H1 (cell line): Measurements from ENCODE around the gene PDXDC1. TPM values are rescaled to one million over a fixed set of nuclear protein-coding genes. Genes with fewer than 3 reads are reported as not detected.
"Not testable (repeated sequence)": the region's sequence is repeated elsewhere in the genome, so short reads cannot be mapped to it uniquely, and the experiment has no call there.

Experiments used
- CTCF ChIA-PET: fragments of 300-600 bp; sonication (Branson Sonifier 250); formaldehyde crosslinking; loops from one replicate; lab custom pipeline; 2021; ENCODE audit not compliant: partially characterized antibody; lab: Charles Lee
- POLR2A ChIA-PET: fragments of 300-600 bp; sonication (Branson Sonifier 250); formaldehyde crosslinking; loops from one replicate; lab custom pipeline; 2021; ENCODE audit warnings: inconsistent platforms; ENCODE audit not compliant: partially characterized antibody; lab: Charles Lee
- DNase-seq, 2 experiments: peaks; one replicate each; pipeline versions ENCODE4 v3.0.0 to v3.0.0-alpha.2; 2010 to 2022; ENCODE audit warnings: low spot score in 2 of 2, low read depth in 1 of 2, mixed read lengths in 1 of 2
- FAIRE-seq: peaks from 2 replicates; lab custom pipeline; 2011; peaks lifted over from hg19 to GRCh38; lab: Jason Lieb, UNC
- H2AFZ ChIP-seq: 2 replicates; pipeline ENCODE4 v1.8.1; 2012; ENCODE audit warnings: low read length, inconsistent platforms
- H2AK5ac ChIP-seq: 2 replicates; pipeline ENCODE4 v1.6.1; 2013; ENCODE audit warnings: low read depth, low read length
- H2BK120ac ChIP-seq: replicated peaks from 2 replicates; pipeline ENCODE3; 2013; ENCODE audit warnings: low read depth, low read length, inconsistent platforms
- H2BK12ac ChIP-seq: 2 replicates; pipeline ENCODE4 v1.6.1; 2013; ENCODE audit warnings: low read depth, low read length
- H2BK15ac ChIP-seq: 2 replicates; pipeline ENCODE4 v1.6.1; 2013; ENCODE audit warnings: low read length
- H2BK20ac ChIP-seq: 2 replicates; pipeline ENCODE4 v1.6.1; 2013; ENCODE audit warnings: low read length
- H2BK5ac ChIP-seq: 2 replicates; pipeline ENCODE4 v1.6.1; 2013; ENCODE audit warnings: low read depth, low read length
- H3K14ac ChIP-seq: 2 replicates; pipeline ENCODE4 v1.6.1; 2013; ENCODE audit warnings: inconsistent platforms; ENCODE audit not compliant: insufficient read length
- H3K18ac ChIP-seq: 2 replicates; pipeline ENCODE4 v1.6.1; 2013; ENCODE audit warnings: low read length; ENCODE audit errors: extremely low read depth
- H3K23ac ChIP-seq: 2 replicates; pipeline ENCODE4 v1.6.1; 2013; ENCODE audit warnings: inconsistent platforms; ENCODE audit not compliant: insufficient read length
- H3K23me2 ChIP-seq: 2 replicates; pipeline ENCODE4 v1.6.1; 2013; ENCODE audit warnings: low read depth, low read length
- H3K27ac ChIP-seq: 2 replicates; pipeline ENCODE4 v1.6.1; 2011; ENCODE audit warnings: low read depth, low read length, inconsistent platforms
- H3K27me3 ChIP-seq, 4 experiments: replicated peaks in 1 of 4; 1 replicate in 1 of 4; 2 replicates in 3 of 4; pipeline versions ENCODE4 v1.6.1 to v1.8.1; 2011 to 2013; ENCODE audit warnings: low read length in 3 of 4, mild to moderate bottlenecking in 3 of 4, inconsistent platforms in 2 of 4, mixed read lengths in 2 of 4, moderate library complexity in 1 of 4; ENCODE audit not compliant: control insufficient read depth in 3 of 4, insufficient read depth in 3 of 4; ENCODE audit errors: extremely low read depth in 1 of 4
- H3K36me3 ChIP-seq, 4 experiments: 2 replicates each; pipeline versions ENCODE4 v1.6.1 to v1.8.1; 2011 to 2013; ENCODE audit warnings: mild to moderate bottlenecking in 4 of 4, low read length in 3 of 4, moderate library complexity in 2 of 4, control low read depth in 1 of 4, inconsistent platforms in 1 of 4; ENCODE audit not compliant: insufficient read depth in 4 of 4, control insufficient read depth in 2 of 4
- H3K4ac ChIP-seq: replicated peaks from 2 replicates; pipeline ENCODE3; 2013; ENCODE audit warnings: low read length, low read depth, mixed read lengths, inconsistent platforms; ENCODE audit not compliant: insufficient read length
- H3K4me1 ChIP-seq, 4 experiments: replicated peaks in 1 of 4; 1 replicate in 1 of 4; 2 replicates in 3 of 4; pipeline versions ENCODE4 v1.6.1 to v1.8.1; 2011 to 2013; ENCODE audit warnings: low read length in 3 of 4, inconsistent platforms in 2 of 4, mixed read lengths in 1 of 4; ENCODE audit not compliant: insufficient read depth in 4 of 4, control insufficient read depth in 3 of 4
- H3K4me2 ChIP-seq, 2 experiments: 2 replicates each; pipeline versions ENCODE4 v1.6.1 to v1.8.1; 2011 to 2013; ENCODE audit warnings: low read depth in 2 of 2, low read length in 2 of 2, control low read depth in 1 of 2, inconsistent platforms in 1 of 2, mild to moderate bottlenecking in 1 of 2; ENCODE audit not compliant: insufficient read depth in 1 of 2
- H3K4me3 ChIP-seq, 4 experiments: fragments of 200-600, 300-600 bp in 1 of 4; sonication (generic), shearing (Covaris generic), sonication (Bioruptor Twin) in 1 of 4; 2 replicates each; pipeline versions ENCODE4 v1.5.1 to v1.8.1; 2011 to 2016; ENCODE audit warnings: low read length in 4 of 4, low read depth in 3 of 4, control low read depth in 2 of 4, inconsistent platforms in 2 of 4, mild to moderate bottlenecking in 2 of 4, mixed read lengths in 1 of 4, moderate library complexity in 1 of 4; ENCODE audit not compliant: insufficient read depth in 2 of 4; ENCODE audit errors: extremely low read depth in 1 of 4
- H3K56ac ChIP-seq: replicated peaks from 2 replicates; pipeline ENCODE3; 2013; ENCODE audit warnings: low read depth, mild to moderate bottlenecking, mixed read lengths, low read length, inconsistent platforms; ENCODE audit not compliant: insufficient read length
- H3K79me1 ChIP-seq: 2 replicates; pipeline ENCODE4 v1.6.1; 2013; ENCODE audit warnings: low read depth, low read length, control low read depth
- H3K79me2 ChIP-seq, 2 experiments: 2 replicates each; pipeline versions ENCODE4 v1.6.1 to v1.8.1; 2012 to 2013; ENCODE audit warnings: low read length in 2 of 2, mild to moderate bottlenecking in 2 of 2, inconsistent platforms in 1 of 2; ENCODE audit not compliant: insufficient read depth in 2 of 2, control insufficient read depth in 1 of 2
- H3K9ac ChIP-seq, 4 experiments: replicated peaks in 1 of 4; 1 replicate in 1 of 4; 2 replicates in 3 of 4; pipeline versions ENCODE4 v1.6.1 to v1.8.1; 2011 to 2013; ENCODE audit warnings: low read depth in 3 of 4, low read length in 3 of 4, control low read depth in 2 of 4, mild to moderate bottlenecking in 2 of 4, moderate library complexity in 2 of 4, inconsistent platforms in 1 of 4; ENCODE audit errors: extremely low read depth in 1 of 4
- H3K9me3 ChIP-seq, 2 experiments: 2 replicates each; pipeline versions ENCODE4 v1.6.1 to v1.8.1; 2012 to 2013; ENCODE audit warnings: mild to moderate bottlenecking in 2 of 2, moderate library complexity in 2 of 2, control low read depth in 1 of 2, inconsistent platforms in 1 of 2, low read depth in 1 of 2, low read length in 1 of 2, mixed read lengths in 1 of 2; ENCODE audit not compliant: insufficient read depth in 2 of 2
- H4K20me1 ChIP-seq, 2 experiments: replicated peaks in 1 of 2; 2 replicates each; pipeline versions ENCODE3 to v1.8.1; 2011 to 2013; ENCODE audit warnings: inconsistent platforms in 2 of 2, low read length in 2 of 2, mild to moderate bottlenecking in 1 of 2; ENCODE audit not compliant: insufficient read depth in 2 of 2, control insufficient read depth in 1 of 2
- H4K5ac ChIP-seq: 2 replicates; pipeline ENCODE4 v1.6.1; 2013; ENCODE audit warnings: low read length, low read depth, mixed read lengths, inconsistent platforms; ENCODE audit not compliant: insufficient read length
- H4K8ac ChIP-seq: 2 replicates; pipeline ENCODE4 v1.8.0; 2013; ENCODE audit warnings: mild to moderate bottlenecking, moderate library complexity, low read length, inconsistent platforms; ENCODE audit not compliant: insufficient read depth; ENCODE audit errors: extremely low read depth
- H4K91ac ChIP-seq: replicated peaks from 2 replicates; pipeline ENCODE3; 2013; ENCODE audit warnings: low read length, mixed read lengths, inconsistent platforms; ENCODE audit not compliant: insufficient read length
- WGBS, 2 experiments: shearing (Covaris generic) in 1 of 2; methylation state at CpG; one replicate each; pipeline versions ENCODE4 v1.1.6 to v1.1.7; 2013 to 2015; ENCODE audit warnings: low lambda C conversion rate in 2 of 2, mixed read lengths in 2 of 2, inconsistent platforms in 1 of 2, low coverage in 1 of 2, missing lambda C conversion rate in 1 of 2; ENCODE audit not compliant: insufficient replicate concordance in 2 of 2, insufficient coverage in 1 of 2, insufficient read length in 1 of 2; ENCODE audit errors: extremely low coverage in 1 of 2, missing lambda C conversion rate in 1 of 2; 5-methylcytosine and 5-hydroxymethylcytosine counted together
- polyA plus RNA-seq, 7 experiments: library from polyadenylated mRNA; depleted of rRNA in 3 of 7; stranded (reverse) in 5 of 7; unstranded in 2 of 7; fragments of >200 nt in 5 of 7; fragments of 200-250 nt in 2 of 7; gene quantifications; 1 replicate in 5 of 7; 2 replicates in 1 of 7; 4 replicates in 1 of 7; pipeline versions ENCODE4 v1.2.1 to v1.2.3, GENCODE V29; 2011 to 2013; ENCODE audit warnings: missing spikeins in 2 of 7, mixed read lengths in 2 of 7
- total RNA-seq: library from RNA; stranded (reverse); fragmentation: NEBNext Ultra II Directional; extraction: Animal tissue kit (Norgen Biotek cat#: 25700); gene quantifications from 2 replicates; pipeline ENCODE4 v1.2.1, GENCODE V29; 2021

Gene PDXDC1
- total and polyA plus RNA-seq, 2 of the 8 experiments (the other 6 are each of a cell fraction or from before 2014, with no cell fraction given): 56.6 to 118 TPM

- CTCF ChIA-PET: not testable (repeated sequence)
Measured at GRCh38 chr16:15127641-15128425, 153.0 kb downstream of the PDXDC1 start.

More at GRCh38 chr16:15127641-15128425, 153.0 kb downstream of the PDXDC1 start:
- H2AK5ac ChIP-seq, H4K20me1 ChIP-seq, H3K9me3 ChIP-seq, H3K79me2 ChIP-seq, POLR2A ChIA-PET, H3K4me1 ChIP-seq, H2BK12ac ChIP-seq, FAIRE-seq, H2BK15ac ChIP-seq, H3K56ac ChIP-seq, H3K18ac ChIP-seq, H2AFZ ChIP-seq, H2BK120ac ChIP-seq, H2BK20ac ChIP-seq, H2BK5ac ChIP-seq, H3K79me1 ChIP-seq, H3K14ac ChIP-seq, H3K27ac ChIP-seq, H3K4me2 ChIP-seq, H3K4ac ChIP-seq, H3K9ac ChIP-seq, H3K23me2 ChIP-seq, DNase-seq, H3K27me3 ChIP-seq, H4K91ac ChIP-seq, H3K4me3 ChIP-seq, H4K8ac ChIP-seq, H4K5ac ChIP-seq, H3K23ac ChIP-seq: not testable (repeated sequence)
- WGBS, 2 experiments: 93% methylated on average over 3 of the region's 48 CpGs; no CpG with 5 or more reads in 1 of the 2 experiments
- peaks cover 0 to 23% (median 1%) of the 10 kb centered on the region in 4 experiments; a peak in 2 of 8 replicates for H3K36me3 ChIP-seq
